ENCODE data around the gene BPIFB1.

BPIFB1 gene

GRCh38 chr20:33308668-33309067 is 25.7 kb downstream of the BPIFB1 start:
- TF ChIP-seq, protein P1, sequence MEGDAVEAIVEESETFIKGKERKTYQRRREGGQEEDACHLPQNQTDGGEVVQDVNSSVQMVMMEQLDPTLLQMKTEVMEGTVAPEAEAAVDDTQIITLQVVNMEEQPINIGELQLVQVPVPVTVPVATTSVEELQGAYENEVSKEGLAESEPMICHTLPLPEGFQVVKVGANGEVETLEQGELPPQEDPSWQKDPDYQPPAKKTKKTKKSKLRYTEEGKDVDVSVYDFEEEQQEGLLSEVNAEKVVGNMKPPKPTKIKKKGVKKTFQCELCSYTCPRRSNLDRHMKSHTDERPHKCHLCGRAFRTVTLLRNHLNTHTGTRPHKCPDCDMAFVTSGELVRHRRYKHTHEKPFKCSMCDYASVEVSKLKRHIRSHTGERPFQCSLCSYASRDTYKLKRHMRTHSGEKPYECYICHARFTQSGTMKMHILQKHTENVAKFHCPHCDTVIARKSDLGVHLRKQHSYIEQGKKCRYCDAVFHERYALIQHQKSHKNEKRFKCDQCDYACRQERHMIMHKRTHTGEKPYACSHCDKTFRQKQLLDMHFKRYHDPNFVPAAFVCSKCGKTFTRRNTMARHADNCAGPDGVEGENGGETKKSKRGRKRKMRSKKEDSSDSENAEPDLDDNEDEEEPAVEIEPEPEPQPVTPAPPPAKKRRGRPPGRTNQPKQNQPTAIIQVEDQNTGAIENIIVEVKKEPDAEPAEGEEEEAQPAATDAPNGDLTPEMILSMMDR (conservative IDR thresholded peaks at IDR 0.05; ENCODE audit: control insufficient read depth, insufficient read depth, low read depth, low read length), result no peak
- no peak for DNase-seq (ENCODE audit: low read depth)
- H3K4me3 ChIP-seq (ENCODE audit: control insufficient read depth, low read depth, low read length), result no peak overlapping the region

GRCh38 chr20:33309631-33310030 is 26.6 kb downstream of the BPIFB1 start:
- no peak for DNase-seq (ENCODE audit: low read depth)
- TF ChIP-seq, protein P1 (conservative IDR thresholded peaks at IDR 0.05; ENCODE audit: control insufficient read depth, insufficient read depth, low read depth, low read length), result no peak
- H3K4me3 ChIP-seq (ENCODE audit: control insufficient read depth, low read depth, low read length), result no peak overlapping the region

DNA sequence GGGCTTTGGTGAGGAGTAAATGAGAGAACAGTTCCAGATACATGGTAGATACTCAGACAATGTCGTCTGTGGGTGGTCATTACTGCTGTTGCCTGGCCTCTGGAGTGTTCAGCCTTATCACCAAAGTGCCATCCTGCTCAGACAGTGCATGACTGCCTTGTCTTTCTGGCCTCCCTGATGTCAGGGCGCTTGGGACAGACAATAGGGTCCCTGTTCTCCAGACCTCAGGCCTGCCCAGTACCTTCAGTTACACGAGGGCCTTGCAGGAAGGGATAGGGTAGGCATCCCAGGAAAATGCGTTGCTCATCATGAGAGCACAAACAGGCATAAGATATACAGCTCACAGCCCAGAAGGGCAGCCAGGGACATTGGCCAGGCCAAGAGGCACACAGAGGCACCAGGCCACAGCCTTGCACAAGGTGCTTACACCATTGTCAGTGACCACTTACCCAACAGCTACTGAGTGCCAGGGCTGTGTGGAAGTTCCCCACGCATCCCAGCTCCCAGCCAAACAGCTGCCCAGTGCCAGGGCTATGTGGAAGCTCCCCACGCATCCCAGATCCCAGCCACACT is 27.4 kb downstream of the BPIFB1 start:
- no peak for DNase-seq (ENCODE audit: low read depth)
- TF ChIP-seq, protein P1 (conservative IDR thresholded peaks at IDR 0.05; ENCODE audit: control insufficient read depth, insufficient read depth, low read depth, low read length), result no peak
- H3K4me3 ChIP-seq (ENCODE audit: control insufficient read depth, low read depth, low read length), result no peak overlapping the region

DNA sequence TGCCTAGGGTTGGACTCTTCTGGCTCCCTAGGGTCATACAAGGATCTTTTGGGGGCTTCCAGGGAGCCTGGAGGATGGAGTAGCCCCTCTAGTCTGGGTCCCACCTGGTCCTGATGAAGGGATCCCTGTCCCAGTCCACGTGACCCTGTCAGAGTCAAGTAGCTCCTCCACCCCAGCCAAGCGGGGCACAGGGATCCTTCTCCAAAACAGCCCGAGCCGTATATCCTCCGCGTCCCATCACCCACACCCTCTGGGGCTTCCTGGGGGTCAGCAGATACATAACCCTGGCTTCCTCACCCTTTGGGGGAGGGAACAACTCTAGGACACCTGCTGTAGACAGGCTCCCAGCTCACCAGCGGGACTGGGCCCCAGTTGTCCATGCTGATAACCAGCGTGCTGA is 28.0 kb downstream of the BPIFB1 start:
- no peak overlapping the region for H3K4me3 ChIP-seq (ENCODE audit: control insufficient read depth, low read depth, low read length)
- no peak for DNase-seq (ENCODE audit: low read depth)
- TF ChIP-seq, protein P1 (conservative IDR thresholded peaks at IDR 0.05; ENCODE audit: control insufficient read depth, insufficient read depth, low read depth, low read length), result no peak

DNA sequence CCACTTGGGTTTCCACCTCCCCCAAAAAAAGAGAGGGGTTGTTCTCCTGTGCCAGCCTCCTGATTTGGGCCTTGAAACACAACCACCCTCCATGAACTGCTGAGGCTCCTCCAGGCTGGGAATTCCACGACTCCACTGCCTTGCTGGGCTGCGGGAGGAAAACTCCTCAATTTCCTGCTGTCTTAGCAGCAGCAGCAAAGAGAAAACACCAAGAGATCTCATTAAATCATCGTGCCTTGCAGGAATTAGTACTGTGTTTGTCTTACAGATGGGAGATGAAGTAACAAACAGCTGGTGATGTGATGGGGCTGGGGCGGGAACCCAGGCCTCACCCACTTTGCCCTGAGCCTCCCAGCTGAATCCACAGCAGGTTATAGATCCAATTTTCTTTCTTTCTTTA is 29.0 kb downstream of the BPIFB1 start:
- H3K4me3 ChIP-seq (ENCODE audit: control insufficient read depth, low read depth, low read length), result no peak overlapping the region
- TF ChIP-seq, protein P1 (conservative IDR thresholded peaks at IDR 0.05; ENCODE audit: control insufficient read depth, insufficient read depth, low read depth, low read length), result no peak
- DNase-seq (ENCODE audit: low read depth), result no peak

GRCh38 chr20:33312583-33312982 is 29.6 kb downstream of the BPIFB1 start:
- no peak overlapping the region for H3K4me3 ChIP-seq (ENCODE audit: control insufficient read depth, low read depth, low read length)
- DNase-seq (ENCODE audit: low read depth), result no peak
- TF ChIP-seq, protein P1 (conservative IDR thresholded peaks at IDR 0.05; ENCODE audit: control insufficient read depth, insufficient read depth, low read depth, low read length), result no peak
